Breast epithelium (tissue), 3 donors: ENCODE results near the gene PEX16.

Experiments used
- POLR2AphosphoS5 ChIP-seq, 3 donors: sonication (generic); formaldehyde crosslinking; IDR thresholded peaks; one replicate each; pipeline ENCODE4 v1.6.1; 2017; ENCODE audit warnings: antibody characterized with exemption in 3 of 3
- TF ChIP-seq, protein P1 (sequence below), 3 donors: fragments of 450-650 bp; IDR thresholded peaks; one replicate each; pipeline ENCODE4 v1.5.1; 2016 to 2017; ENCODE audit warnings: antibody characterized with exemption in 3 of 3, mild to moderate bottlenecking in 3 of 3, moderate library complexity in 3 of 3

DNA sequence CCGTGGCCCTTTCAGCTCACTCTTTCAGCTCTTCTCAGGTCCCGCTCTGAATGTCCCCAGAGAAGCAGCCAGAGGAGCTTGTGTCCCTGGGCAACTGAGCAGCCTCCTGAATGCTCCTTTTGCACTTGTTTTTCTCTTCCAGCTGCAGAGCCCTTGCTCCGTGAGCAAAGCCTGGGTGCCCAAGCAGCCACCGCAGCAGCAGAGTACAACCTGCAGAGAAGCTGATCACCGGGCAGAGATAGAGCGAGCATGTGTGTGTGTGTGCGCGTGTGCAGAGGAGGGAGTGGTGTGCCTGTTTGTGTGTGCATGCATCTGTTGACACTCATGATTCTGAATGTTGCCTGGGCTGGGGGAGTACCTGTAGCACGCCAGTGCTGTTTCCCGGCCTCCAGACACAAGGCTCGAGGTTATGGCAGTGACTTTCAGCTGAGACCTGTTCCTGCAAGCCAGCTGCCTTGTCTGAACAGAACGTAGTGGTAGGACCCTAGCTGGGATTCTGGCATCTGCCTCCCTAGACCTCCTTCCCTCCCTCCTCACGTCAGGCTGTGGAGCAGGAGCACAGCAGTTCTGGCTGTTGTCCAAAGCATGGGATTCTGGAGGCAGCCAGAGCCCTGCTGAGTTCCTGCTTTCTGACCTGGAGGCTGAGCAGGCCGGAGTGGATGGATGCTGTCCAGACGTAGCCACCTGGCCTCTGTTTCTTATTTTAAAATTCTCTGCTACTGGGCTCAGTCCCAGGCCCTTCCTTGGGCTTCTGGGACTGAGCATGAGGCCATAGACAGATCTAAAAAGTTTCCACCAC, 36.7 kb downstream of the PEX16 start:
- no peak for TF ChIP-seq POLR2AphosphoS5 (IDR thresholded peaks at IDR 0.05)
- TF ChIP-seq, protein P1, sequence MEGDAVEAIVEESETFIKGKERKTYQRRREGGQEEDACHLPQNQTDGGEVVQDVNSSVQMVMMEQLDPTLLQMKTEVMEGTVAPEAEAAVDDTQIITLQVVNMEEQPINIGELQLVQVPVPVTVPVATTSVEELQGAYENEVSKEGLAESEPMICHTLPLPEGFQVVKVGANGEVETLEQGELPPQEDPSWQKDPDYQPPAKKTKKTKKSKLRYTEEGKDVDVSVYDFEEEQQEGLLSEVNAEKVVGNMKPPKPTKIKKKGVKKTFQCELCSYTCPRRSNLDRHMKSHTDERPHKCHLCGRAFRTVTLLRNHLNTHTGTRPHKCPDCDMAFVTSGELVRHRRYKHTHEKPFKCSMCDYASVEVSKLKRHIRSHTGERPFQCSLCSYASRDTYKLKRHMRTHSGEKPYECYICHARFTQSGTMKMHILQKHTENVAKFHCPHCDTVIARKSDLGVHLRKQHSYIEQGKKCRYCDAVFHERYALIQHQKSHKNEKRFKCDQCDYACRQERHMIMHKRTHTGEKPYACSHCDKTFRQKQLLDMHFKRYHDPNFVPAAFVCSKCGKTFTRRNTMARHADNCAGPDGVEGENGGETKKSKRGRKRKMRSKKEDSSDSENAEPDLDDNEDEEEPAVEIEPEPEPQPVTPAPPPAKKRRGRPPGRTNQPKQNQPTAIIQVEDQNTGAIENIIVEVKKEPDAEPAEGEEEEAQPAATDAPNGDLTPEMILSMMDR (IDR thresholded peaks at IDR 0.05) = no peak
